Measurements from ENCODE around the gene NIBAN1. TPM values are rescaled to one million over a fixed set of nuclear protein-coding genes. Genes with fewer than 3 reads are reported as not detected.

The NIBAN1 gene
- total RNA-seq, 1 donor from 2014 or later: 4.7 TPM

- Mint-ChIP-seq H3K4me3 (ENCODE audit: unreplicated experiment) (no peak overlapping the region), H3K27me3 (ENCODE audit: unreplicated experiment) (no peaks in the 10 kb centered on the region), H3K27ac (ENCODE audit: unreplicated experiment) (no peak overlapping the region), H3K4me1 (ENCODE audit: unreplicated experiment) (peaks cover 4% of the 10 kb centered on the region), H3K36me3 (ENCODE audit: low read depth, unreplicated experiment) (no peaks in the 10 kb centered on the region), H3K9me3 (ENCODE audit: unreplicated experiment) (no peaks in the 10 kb centered on the region)
- DNase-seq (ENCODE audit: low spot score): no peak
- TF ChIP-seq, protein P1, sequence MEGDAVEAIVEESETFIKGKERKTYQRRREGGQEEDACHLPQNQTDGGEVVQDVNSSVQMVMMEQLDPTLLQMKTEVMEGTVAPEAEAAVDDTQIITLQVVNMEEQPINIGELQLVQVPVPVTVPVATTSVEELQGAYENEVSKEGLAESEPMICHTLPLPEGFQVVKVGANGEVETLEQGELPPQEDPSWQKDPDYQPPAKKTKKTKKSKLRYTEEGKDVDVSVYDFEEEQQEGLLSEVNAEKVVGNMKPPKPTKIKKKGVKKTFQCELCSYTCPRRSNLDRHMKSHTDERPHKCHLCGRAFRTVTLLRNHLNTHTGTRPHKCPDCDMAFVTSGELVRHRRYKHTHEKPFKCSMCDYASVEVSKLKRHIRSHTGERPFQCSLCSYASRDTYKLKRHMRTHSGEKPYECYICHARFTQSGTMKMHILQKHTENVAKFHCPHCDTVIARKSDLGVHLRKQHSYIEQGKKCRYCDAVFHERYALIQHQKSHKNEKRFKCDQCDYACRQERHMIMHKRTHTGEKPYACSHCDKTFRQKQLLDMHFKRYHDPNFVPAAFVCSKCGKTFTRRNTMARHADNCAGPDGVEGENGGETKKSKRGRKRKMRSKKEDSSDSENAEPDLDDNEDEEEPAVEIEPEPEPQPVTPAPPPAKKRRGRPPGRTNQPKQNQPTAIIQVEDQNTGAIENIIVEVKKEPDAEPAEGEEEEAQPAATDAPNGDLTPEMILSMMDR (IDR thresholded peaks at IDR 0.05; ENCODE audit: unreplicated experiment): no peak
Measured at GRCh38 chr1:184940694-184941409, 33.5 kb downstream of the NIBAN1 start.

DNA sequence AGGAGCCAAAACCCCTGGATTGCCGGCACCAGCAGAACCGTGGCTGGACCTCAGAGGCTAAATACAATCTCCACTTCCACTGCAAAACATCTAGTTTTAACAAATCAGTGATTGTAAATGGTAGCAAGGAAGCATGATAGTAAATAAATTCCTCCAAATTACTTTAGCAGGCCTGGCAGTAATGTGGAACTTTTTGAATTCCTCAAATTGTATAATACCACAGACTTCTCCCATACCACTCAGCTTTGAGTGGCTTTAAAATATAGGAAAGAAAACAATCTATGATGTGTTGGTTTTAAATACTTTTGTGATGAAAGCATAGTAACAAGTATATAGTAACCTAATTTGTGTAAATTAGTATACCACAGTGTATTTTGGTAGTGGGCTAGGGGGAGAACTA lies 34.1 kb downstream of the NIBAN1 start:
- no peaks in the 10 kb centered on the region for H3K4me1 Mint-ChIP-seq (ENCODE audit: unreplicated experiment)
- H3K36me3 Mint-ChIP-seq (ENCODE audit: low read depth, unreplicated experiment): no peaks in the 10 kb centered on the region
- H3K4me3 Mint-ChIP-seq (ENCODE audit: unreplicated experiment): no peak overlapping the region
- H3K27ac Mint-ChIP-seq (ENCODE audit: unreplicated experiment): no peak overlapping the region
- no peaks in the 10 kb centered on the region for H3K27me3 Mint-ChIP-seq (ENCODE audit: unreplicated experiment)
- no peak for DNase-seq (ENCODE audit: low spot score)
- H3K9me3 Mint-ChIP-seq (ENCODE audit: unreplicated experiment): no peaks in the 10 kb centered on the region
- TF ChIP-seq, protein P1 (IDR thresholded peaks at IDR 0.05; ENCODE audit: unreplicated experiment): no peak

DNA sequence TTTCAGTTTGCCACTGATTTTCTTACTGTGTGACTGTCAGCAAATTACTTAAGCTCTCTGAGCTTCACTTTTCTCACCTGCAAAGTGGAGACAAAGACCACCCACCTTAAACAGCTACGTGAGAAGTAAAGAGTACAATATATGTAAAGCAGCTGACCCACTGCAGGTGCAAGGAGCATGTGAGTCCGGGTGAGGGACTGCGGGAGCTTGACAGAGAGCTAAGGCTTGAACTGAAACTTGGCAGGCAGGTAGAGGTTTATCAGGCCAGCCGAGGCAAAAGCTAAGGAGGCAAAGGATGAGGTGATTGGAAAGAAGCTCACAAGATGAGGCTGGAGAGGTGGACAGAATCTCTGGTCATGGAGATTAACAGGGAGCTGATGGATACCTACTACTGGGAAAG lies 36.6 kb downstream of the NIBAN1 start:
- Mint-ChIP-seq H3K36me3 (ENCODE audit: low read depth, unreplicated experiment) (no peaks in the 10 kb centered on the region), H3K4me3 (ENCODE audit: unreplicated experiment) (no peak overlapping the region), H3K4me1 (ENCODE audit: unreplicated experiment) (no peaks in the 10 kb centered on the region), H3K27ac (ENCODE audit: unreplicated experiment) (no peak overlapping the region), H3K9me3 (ENCODE audit: unreplicated experiment) (no peaks in the 10 kb centered on the region), H3K27me3 (ENCODE audit: unreplicated experiment) (no peaks in the 10 kb centered on the region)
- TF ChIP-seq, protein P1 (IDR thresholded peaks at IDR 0.05; ENCODE audit: unreplicated experiment): no peak
- no peak for DNase-seq (ENCODE audit: low spot score)

- no peaks in the 10 kb centered on the region for H3K36me3 Mint-ChIP-seq (ENCODE audit: low read depth, unreplicated experiment)
- no peak for DNase-seq (ENCODE audit: low spot score)
- H3K4me1 Mint-ChIP-seq (ENCODE audit: unreplicated experiment): no peaks in the 10 kb centered on the region
- H3K27me3 Mint-ChIP-seq (ENCODE audit: unreplicated experiment): no peaks in the 10 kb centered on the region
- no peaks in the 10 kb centered on the region for H3K9me3 Mint-ChIP-seq (ENCODE audit: unreplicated experiment)
- no peak overlapping the region for H3K27ac Mint-ChIP-seq (ENCODE audit: unreplicated experiment)
- TF ChIP-seq, protein P1 (IDR thresholded peaks at IDR 0.05; ENCODE audit: unreplicated experiment): no peak
- H3K4me3 Mint-ChIP-seq (ENCODE audit: unreplicated experiment): no peak overlapping the region
Measured at GRCh38 chr1:184935920-184936798, 38.1 kb downstream of the NIBAN1 start.

DNA sequence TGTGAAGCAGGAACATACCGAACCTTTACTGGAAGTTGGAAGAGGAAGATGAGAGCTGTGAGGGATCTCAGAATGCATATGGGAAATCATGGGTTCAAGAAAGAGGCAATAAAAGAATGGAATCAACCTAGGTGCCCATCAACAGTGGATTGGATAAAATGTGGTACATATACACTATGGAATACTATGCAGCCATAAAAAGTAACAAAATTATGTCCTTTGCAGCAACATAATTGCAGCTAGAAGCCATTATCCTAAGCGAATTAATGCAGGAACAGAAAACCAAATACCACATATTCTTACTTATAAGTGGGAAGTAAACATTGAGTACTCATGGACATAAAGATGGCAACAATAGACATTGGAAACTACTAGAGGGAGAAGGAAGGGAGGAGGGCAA lies 40.4 kb downstream of the NIBAN1 start:
- no peaks in the 10 kb centered on the region for H3K9me3 Mint-ChIP-seq (ENCODE audit: unreplicated experiment)
- H3K4me3 Mint-ChIP-seq (ENCODE audit: unreplicated experiment): no peak overlapping the region

More for the DNA sequence above, 40.4 kb downstream of the NIBAN1 start:
- Mint-ChIP-seq H3K36me3 (ENCODE audit: low read depth, unreplicated experiment) (no peaks in the 10 kb centered on the region), H3K4me1 (ENCODE audit: unreplicated experiment) (peaks cover 11% of the 10 kb centered on the region), H3K27ac (ENCODE audit: unreplicated experiment) (no peak overlapping the region), H3K27me3 (ENCODE audit: unreplicated experiment) (no peaks in the 10 kb centered on the region)
- TF ChIP-seq, protein P1 (IDR thresholded peaks at IDR 0.05; ENCODE audit: unreplicated experiment): no peak
- no peak for DNase-seq (ENCODE audit: low spot score)

Measured in endothelial cell (in vitro differentiated cells).